Measurements from ENCODE around the gene RAD50.

Gene RAD50

DNA sequence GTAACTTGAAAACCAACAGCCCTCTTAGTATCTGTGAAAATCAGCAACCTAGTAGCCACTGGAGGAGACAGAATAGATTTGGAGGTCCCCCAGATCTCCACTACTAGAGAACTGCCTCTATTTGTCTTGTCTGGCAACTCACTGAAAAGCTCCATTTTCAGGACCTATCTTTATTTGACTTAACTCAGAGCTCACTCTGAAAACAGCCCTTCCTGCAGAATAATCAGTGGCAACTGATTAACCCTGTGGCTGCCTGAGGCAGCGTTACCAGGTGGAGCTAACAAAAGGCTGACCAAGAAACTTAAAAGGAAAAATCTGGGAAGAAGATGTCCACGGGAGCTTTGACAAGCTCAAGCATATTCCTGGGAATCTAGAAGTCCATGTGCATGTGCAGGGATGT, 90.7 kb downstream of the RAD50 start:
- peaks cover 39% of the 10 kb centered on the region for H3K27me3 ChIP-seq
- peaks cover 4% of the 10 kb centered on the region for H3K36me3 ChIP-seq
- H3K4me3 ChIP-seq (ENCODE audit: low read depth in 1 of 2, low read length in 1 of 2), result no peak overlapping the region
- H3K4me1 ChIP-seq (ENCODE audit: control insufficient read depth in 1 of 2, insufficient read depth in 1 of 2, low read depth in 1 of 2, low read length in 1 of 2), result no peaks in the 10 kb centered on the region
- TF ChIP-seq, protein P1, sequence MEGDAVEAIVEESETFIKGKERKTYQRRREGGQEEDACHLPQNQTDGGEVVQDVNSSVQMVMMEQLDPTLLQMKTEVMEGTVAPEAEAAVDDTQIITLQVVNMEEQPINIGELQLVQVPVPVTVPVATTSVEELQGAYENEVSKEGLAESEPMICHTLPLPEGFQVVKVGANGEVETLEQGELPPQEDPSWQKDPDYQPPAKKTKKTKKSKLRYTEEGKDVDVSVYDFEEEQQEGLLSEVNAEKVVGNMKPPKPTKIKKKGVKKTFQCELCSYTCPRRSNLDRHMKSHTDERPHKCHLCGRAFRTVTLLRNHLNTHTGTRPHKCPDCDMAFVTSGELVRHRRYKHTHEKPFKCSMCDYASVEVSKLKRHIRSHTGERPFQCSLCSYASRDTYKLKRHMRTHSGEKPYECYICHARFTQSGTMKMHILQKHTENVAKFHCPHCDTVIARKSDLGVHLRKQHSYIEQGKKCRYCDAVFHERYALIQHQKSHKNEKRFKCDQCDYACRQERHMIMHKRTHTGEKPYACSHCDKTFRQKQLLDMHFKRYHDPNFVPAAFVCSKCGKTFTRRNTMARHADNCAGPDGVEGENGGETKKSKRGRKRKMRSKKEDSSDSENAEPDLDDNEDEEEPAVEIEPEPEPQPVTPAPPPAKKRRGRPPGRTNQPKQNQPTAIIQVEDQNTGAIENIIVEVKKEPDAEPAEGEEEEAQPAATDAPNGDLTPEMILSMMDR (IDR thresholded peaks at IDR 0.05), result no peak
- H3K27ac ChIP-seq, result no peak overlapping the region
- no peaks in the 10 kb centered on the region for H3K9me3 ChIP-seq

- no peaks in the 10 kb centered on the region for H3K9me3 ChIP-seq
- H3K27me3 ChIP-seq, result peaks cover 47% of the 10 kb centered on the region
- H3K36me3 ChIP-seq, result no peaks in the 10 kb centered on the region
- no peaks in the 10 kb centered on the region for H3K4me1 ChIP-seq (ENCODE audit: control insufficient read depth in 1 of 2, insufficient read depth in 1 of 2, low read depth in 1 of 2, low read length in 1 of 2)
- H3K27ac ChIP-seq, result no peak overlapping the region
- TF ChIP-seq, protein P1 (IDR thresholded peaks at IDR 0.05), result no peak
- H3K4me3 ChIP-seq (ENCODE audit: low read depth in 1 of 2, low read length in 1 of 2), result no peak overlapping the region
These were observed 91.6 kb downstream of the RAD50 start for GRCh38 chr5:132648355-132648754.

GRCh38 chr5:132651838-132652469, 95.2 kb downstream of the RAD50 start:
- H3K9me3 ChIP-seq, result no peaks in the 10 kb centered on the region
- no peaks in the 10 kb centered on the region for H3K36me3 ChIP-seq
- H3K4me1 ChIP-seq (ENCODE audit: control insufficient read depth in 1 of 2, insufficient read depth in 1 of 2, low read depth in 1 of 2, low read length in 1 of 2), result peaks cover 0 to 4% of the 10 kb centered on the region in 2 experiments
- H3K27ac ChIP-seq, result no peak overlapping the region
- no peak overlapping the region for H3K4me3 ChIP-seq (ENCODE audit: low read depth in 1 of 2, low read length in 1 of 2)
- TF ChIP-seq, protein P1 (IDR thresholded peaks at IDR 0.05), result no peak
- H3K27me3 ChIP-seq, result peaks cover 83% of the 10 kb centered on the region

- Histone ChIP-seq H3K4me3 (ENCODE audit: low read depth in 1 of 2, low read length in 1 of 2) (no peak overlapping the region), H3K27ac (no peak overlapping the region), H3K9me3 (no peaks in the 10 kb centered on the region), H3K36me3 (no peaks in the 10 kb centered on the region), H3K4me1 (ENCODE audit: control insufficient read depth in 1 of 2, insufficient read depth in 1 of 2, low read depth in 1 of 2, low read length in 1 of 2) (peaks cover 0 to 4% of the 10 kb centered on the region in 2 experiments), H3K27me3 (peaks cover 86% of the 10 kb centered on the region)
- TF ChIP-seq, protein P1 (IDR thresholded peaks at IDR 0.05), result no peak
These were observed 96.9 kb downstream of the RAD50 start for GRCh38 chr5:132653716-132654115.

GRCh38 chr5:132655821-132656773, 99.3 kb downstream of the RAD50 start:
- H3K4me1 ChIP-seq (ENCODE audit: control insufficient read depth in 1 of 2, insufficient read depth in 1 of 2, low read depth in 1 of 2, low read length in 1 of 2), result peaks cover 0 to 4% of the 10 kb centered on the region in 2 experiments
- no peaks in the 10 kb centered on the region for H3K36me3 ChIP-seq
- H3K27me3 ChIP-seq, result peaks cover 76% of the 10 kb centered on the region
- no peak overlapping the region for H3K27ac ChIP-seq
- H3K4me3 ChIP-seq (ENCODE audit: low read depth in 1 of 2, low read length in 1 of 2), result no peak overlapping the region
- TF ChIP-seq, protein P1 (IDR thresholded peaks at IDR 0.05), result no peak
- no peaks in the 10 kb centered on the region for H3K9me3 ChIP-seq

All from neutrophil (primary cell).